ENCODE results near the gene SIRPB1. TPM values are rescaled to one million over a fixed set of nuclear protein-coding genes. Genes with fewer than 3 reads are reported as not detected.

Gene SIRPB1
- total and polyA plus RNA-seq, 9 donors: 0.25 to 9.7 (median 1.9) TPM

- H3K4me3 ChIP-seq: no peak overlapping the region
- intact Hi-C loops (cut with DNase I): no loop called here
- no peaks in the 10 kb centered on the region for H3K27me3 ChIP-seq
- no peak overlapping the region for H3K27ac ChIP-seq
- H3K9me3 ChIP-seq: no peaks in the 10 kb centered on the region
- H3K36me3 ChIP-seq: no peaks in the 10 kb centered on the region
- TF ChIP-seq CTCF (IDR thresholded peaks at IDR 0.05) (no peak), EP300 (IDR thresholded peaks at IDR 0.05) (no peak), POLR2A (IDR thresholded peaks at IDR 0.05) (no peak)
- WGBS, 3 donors: 76% methylated on average over 5 of the region's 5 CpGs; no CpG with 5 or more reads in 2 of the 3 donors
- DNase-seq: no peak
- H3K4me1 ChIP-seq (ENCODE audit: insufficient read depth): no peaks in the 10 kb centered on the region
These were observed 19.1 kb downstream of the SIRPB1 start for GRCh38 chr20:1600736-1601135.

- TF ChIP-seq CTCF (IDR thresholded peaks at IDR 0.05) (no peak), EP300 (IDR thresholded peaks at IDR 0.05) (no peak)
- Histone ChIP-seq H3K4me1 (ENCODE audit: insufficient read depth) (no peaks in the 10 kb centered on the region), H3K36me3 (no peaks in the 10 kb centered on the region), H3K27me3 (no peaks in the 10 kb centered on the region), H3K9me3 (no peaks in the 10 kb centered on the region), H3K27ac (no peak overlapping the region), H3K4me3 (no peak overlapping the region)
- intact Hi-C loops (cut with DNase I): no loop called here
- no peak for DNase-seq
- 50% methylated on average over 1 of the region's 1 CpG; no CpG with 5 or more reads in 2 of the 3 donors for WGBS, 3 donors
These were observed 24.5 kb downstream of the SIRPB1 start for GRCh38 chr20:1595333-1595732.

- intact Hi-C loops (cut with DNase I): no loop called here
- H3K36me3 ChIP-seq: no peaks in the 10 kb centered on the region
- no peak overlapping the region for H3K4me3 ChIP-seq
- DNase-seq: no peak
- no peaks in the 10 kb centered on the region for H3K9me3 ChIP-seq
- 55% methylated on average over 9 of the region's 9 CpGs; no CpG with 5 or more reads in 2 of the 3 donors for WGBS, 3 donors
- H3K27ac ChIP-seq: no peak overlapping the region
- no peaks in the 10 kb centered on the region for H3K27me3 ChIP-seq
- no peak for TF ChIP-seq EP300 (IDR thresholded peaks at IDR 0.05)
- TF ChIP-seq CTCF (IDR thresholded peaks at IDR 0.05): no peak
- TF ChIP-seq POLR2A (IDR thresholded peaks at IDR 0.05): no peak
- H3K4me1 ChIP-seq (ENCODE audit: insufficient read depth): no peaks in the 10 kb centered on the region
These were observed 31.0 kb downstream of the SIRPB1 start for GRCh38 chr20:1588533-1589460.

- Histone ChIP-seq H3K27ac (no peak overlapping the region), H3K4me1 (ENCODE audit: insufficient read depth) (no peaks in the 10 kb centered on the region), H3K27me3 (no peaks in the 10 kb centered on the region), H3K36me3 (no peaks in the 10 kb centered on the region), H3K4me3 (no peak overlapping the region), H3K9me3 (no peaks in the 10 kb centered on the region)
- DNase-seq: no peak
- 60% methylated on average over 3 of the region's 3 CpGs; no CpG with 5 or more reads in 2 of the 3 donors for WGBS, 3 donors
- no peak for TF ChIP-seq EP300 (IDR thresholded peaks at IDR 0.05)
- TF ChIP-seq CTCF (IDR thresholded peaks at IDR 0.05): no peak
- no peak for TF ChIP-seq POLR2A (IDR thresholded peaks at IDR 0.05)
- intact Hi-C loops (cut with DNase I): no loop called here
These were observed 31.9 kb downstream of the SIRPB1 start for GRCh38 chr20:1587781-1588532.
